RWPE2 (cell line): ENCODE measurements around the gene ZNF620.
"Not testable (repeated sequence)": the region's sequence is repeated elsewhere in the genome, so short reads cannot be mapped to it uniquely, and the experiment has no call there.

Experiments
- ATAC-seq: fragments of 200-7000 bp; cut with Tn5 transposase; 3 replicates; pipeline ENCODE4 v1.9.1; 2021; ENCODE audit warnings: low read depth
- DNase-seq: peaks from one replicate; pipeline ENCODE4 v3.0.0-alpha.2; 2020; ENCODE audit warnings: low spot score
- H3K27ac ChIP-seq: fragments of 450-650 bp; 2 replicates; pipeline ENCODE4 v1.5.1; 2017; ENCODE audit warnings: mild to moderate bottlenecking; ENCODE audit not compliant: poor library complexity, severe bottlenecking
- H3K27me3 ChIP-seq: fragments of 250-450 bp; sonication (Bioruptor Pico); 2 replicates; pipeline ENCODE4 v1.5.1; 2021; ENCODE audit warnings: mild to moderate bottlenecking, moderate library complexity; ENCODE audit not compliant: insufficient read depth, poor library complexity, severe bottlenecking
- H3K36me3 ChIP-seq: fragments of 250-450 bp; sonication (Bioruptor Pico); 2 replicates; pipeline ENCODE4 v1.5.1; 2020; ENCODE audit warnings: low read depth, mild to moderate bottlenecking, moderate library complexity
- H3K4me1 ChIP-seq: fragments of 250-450 bp; sonication (Bioruptor Pico); 2 replicates; pipeline ENCODE4 v1.5.1; 2021; ENCODE audit warnings: mild to moderate bottlenecking, moderate library complexity; ENCODE audit not compliant: insufficient read depth, poor library complexity, severe bottlenecking
- H3K4me3 ChIP-seq: fragments of 250-450 bp; sonication (Bioruptor Pico); 2 replicates; pipeline ENCODE4 v1.5.1; 2021; ENCODE audit warnings: mild to moderate bottlenecking, moderate library complexity; ENCODE audit not compliant: severe bottlenecking
- H3K9me3 ChIP-seq: fragments of 250-450 bp; sonication (Bioruptor Pico); 2 replicates; pipeline ENCODE4 v1.5.1; 2021; ENCODE audit warnings: mild to moderate bottlenecking, moderate library complexity; ENCODE audit not compliant: severe bottlenecking
- TF ChIP-seq, protein P1 (sequence below): fragments of 450-650 bp; IDR thresholded peaks from one replicate; pipeline ENCODE4 v1.5.1; 2017; ENCODE audit warnings: mild to moderate bottlenecking, moderate library complexity; ENCODE audit not compliant: poor library complexity, severe bottlenecking

Gene ZNF620

DNA sequence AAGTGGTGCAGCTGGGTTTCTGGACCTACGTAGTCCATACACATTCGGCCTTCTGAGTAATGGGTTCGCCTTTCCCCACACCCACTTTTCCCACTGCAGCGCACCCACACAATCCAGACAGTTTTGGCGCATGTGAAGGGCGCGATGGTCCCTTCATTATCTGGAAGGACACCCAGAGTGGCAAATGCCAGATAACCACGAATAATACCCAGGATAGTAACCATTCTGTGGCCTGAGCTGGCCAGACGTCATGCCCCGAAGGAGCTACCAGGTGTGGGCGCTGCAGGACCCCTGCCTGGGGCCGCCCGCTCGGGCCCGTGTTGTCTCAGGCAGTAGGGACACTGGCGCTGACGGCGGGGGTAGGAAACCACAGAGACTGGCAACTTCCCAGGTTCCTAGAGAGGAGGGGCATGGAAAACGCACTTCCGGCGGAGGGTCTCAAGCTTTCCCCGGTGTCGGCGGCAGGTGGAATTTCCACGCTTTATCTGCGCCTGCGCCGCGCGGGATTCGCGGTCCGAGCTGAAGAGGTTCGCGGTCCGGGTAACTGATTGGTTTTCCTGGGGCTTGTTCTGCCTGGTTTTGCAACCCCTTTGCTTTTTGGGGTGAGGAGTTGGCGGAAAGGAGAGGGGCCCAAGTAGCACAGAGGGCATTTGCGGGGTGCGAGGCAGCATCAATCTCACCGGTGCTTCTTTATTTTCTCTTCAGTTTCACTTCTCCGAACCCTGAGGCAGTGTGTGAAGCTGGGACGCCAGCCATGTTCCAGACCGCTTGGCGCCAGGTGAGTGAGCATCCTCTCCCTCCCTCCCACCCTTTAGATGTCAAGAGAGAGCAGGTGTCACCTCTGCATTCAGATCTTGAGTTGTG lies at the start of gene ZNF620:
ZNF620 (plus strand) TSS at position 441 of the 864 bp plus-strand sequence; CDS start at position 755, 314 bp downstream.
- peak; percentile 58 for DNase-seq
- TF ChIP-seq, protein P1, sequence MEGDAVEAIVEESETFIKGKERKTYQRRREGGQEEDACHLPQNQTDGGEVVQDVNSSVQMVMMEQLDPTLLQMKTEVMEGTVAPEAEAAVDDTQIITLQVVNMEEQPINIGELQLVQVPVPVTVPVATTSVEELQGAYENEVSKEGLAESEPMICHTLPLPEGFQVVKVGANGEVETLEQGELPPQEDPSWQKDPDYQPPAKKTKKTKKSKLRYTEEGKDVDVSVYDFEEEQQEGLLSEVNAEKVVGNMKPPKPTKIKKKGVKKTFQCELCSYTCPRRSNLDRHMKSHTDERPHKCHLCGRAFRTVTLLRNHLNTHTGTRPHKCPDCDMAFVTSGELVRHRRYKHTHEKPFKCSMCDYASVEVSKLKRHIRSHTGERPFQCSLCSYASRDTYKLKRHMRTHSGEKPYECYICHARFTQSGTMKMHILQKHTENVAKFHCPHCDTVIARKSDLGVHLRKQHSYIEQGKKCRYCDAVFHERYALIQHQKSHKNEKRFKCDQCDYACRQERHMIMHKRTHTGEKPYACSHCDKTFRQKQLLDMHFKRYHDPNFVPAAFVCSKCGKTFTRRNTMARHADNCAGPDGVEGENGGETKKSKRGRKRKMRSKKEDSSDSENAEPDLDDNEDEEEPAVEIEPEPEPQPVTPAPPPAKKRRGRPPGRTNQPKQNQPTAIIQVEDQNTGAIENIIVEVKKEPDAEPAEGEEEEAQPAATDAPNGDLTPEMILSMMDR, result peak; percentile 21
- peak within 1 kb of the TSS; percentile 33 for H3K27ac ChIP-seq
- H3K9me3 ChIP-seq, result no peaks in the 10 kb centered on the region
- peak within 1 kb of the TSS; percentile 51 for H3K4me3 ChIP-seq
- no peaks in the 10 kb centered on the region; the same call in 1 of the 2 replicates for H3K36me3 ChIP-seq
- peaks cover 18% of the 10 kb centered on the region for H3K4me1 ChIP-seq
- H3K27me3 ChIP-seq, result no peaks in the 10 kb centered on the region
- peak; percentile 51 for ATAC-seq

DNA sequence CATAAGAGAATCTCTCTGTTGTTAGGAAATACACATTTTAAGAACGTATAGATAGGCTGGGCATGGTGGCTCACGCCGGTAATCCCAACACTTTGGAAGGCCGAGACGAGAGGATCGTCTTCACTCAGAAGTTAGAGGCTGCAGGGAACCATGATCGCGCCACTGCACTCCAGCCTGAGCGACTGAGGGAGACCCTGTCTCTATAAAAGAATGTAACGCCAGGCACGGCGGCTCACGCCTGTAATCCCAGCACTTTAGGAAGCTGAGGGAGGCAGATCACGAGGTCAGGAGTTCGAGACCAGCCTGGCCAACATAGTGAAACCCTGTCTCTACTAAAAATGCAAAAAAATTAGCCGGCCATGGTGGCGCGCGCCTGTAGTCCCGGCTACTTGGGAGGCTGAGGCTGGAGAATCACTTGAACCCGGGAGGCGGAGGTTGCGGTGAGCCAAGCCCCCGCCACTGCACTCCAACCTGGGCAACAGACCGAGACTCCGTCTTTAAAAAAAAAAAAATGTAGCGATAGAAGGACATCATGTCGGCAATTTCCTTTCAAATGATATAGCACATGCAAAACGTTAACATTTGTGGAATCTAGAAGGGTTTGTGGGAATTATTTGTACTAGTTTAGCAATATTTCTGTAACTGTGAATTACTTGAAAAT lies 49.4 kb upstream of the ZNF620 start:
- H3K4me1 ChIP-seq, result peaks cover 17% of the 10 kb centered on the region
- peak overlapping the region; percentile 66 for H3K4me3 ChIP-seq
- TF ChIP-seq, protein P1, result no peak
- H3K9me3 ChIP-seq, result no peaks in the 10 kb centered on the region
- peak overlapping the region; percentile 63 for H3K27ac ChIP-seq
- H3K36me3 ChIP-seq, result peaks cover 39% of the 10 kb centered on the region
- no peak for DNase-seq
- H3K27me3 ChIP-seq, result no peaks in the 10 kb centered on the region
- no peak for ATAC-seq

DNA sequence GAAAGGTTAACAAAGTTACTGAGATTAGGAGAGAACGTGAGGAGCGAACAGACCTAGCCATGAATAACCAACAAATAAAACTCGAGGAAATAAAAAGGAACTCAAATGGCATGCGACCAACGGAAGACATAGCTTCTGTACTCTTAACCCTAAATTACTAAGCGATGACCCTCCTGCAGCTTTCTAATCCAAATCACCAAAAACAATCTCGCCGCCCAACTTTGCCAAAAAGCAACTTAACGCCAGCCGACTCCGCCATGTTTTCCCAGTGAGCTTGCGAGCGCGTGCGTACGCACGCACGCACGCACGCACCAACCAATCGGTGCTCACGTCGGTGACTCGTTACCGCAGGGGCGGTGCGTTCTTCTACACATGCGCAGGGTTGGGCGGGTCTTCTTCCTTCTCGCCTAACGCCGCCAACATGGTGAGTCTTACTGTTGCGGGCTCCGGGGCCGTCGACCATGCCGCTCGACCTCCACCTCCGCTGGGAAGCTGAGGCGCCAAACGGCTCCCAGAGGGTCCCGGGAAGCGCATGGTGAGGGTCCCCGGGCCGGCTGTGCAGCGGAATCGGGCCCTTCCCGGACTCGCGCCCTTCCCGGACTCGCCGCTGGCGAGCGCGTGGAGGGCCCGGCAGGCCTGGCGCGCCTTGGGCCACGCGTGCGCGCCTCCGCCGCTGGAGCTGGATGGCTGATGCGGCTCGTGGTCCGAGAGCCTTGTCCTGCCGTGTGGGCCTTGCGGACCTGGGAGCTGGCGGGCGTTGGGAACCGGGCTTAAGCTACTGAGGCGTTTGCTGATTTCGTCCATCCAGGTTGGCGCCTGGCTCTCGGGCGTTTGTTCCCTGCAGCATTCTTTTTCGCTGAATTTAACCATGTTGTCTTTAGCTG lies 48.7 kb upstream of the ZNF620 start, which contains the start of gene RPL14:
RPL14 (plus strand) TSS at position 400 of the 884 bp plus-strand sequence; CDS start at position 533, 133 bp downstream.
- DNase-seq, result peak; percentile 95
- Histone ChIP-seq H3K27me3 (no peaks in the 10 kb centered on the region), H3K27ac (peak within 1 kb of the TSS; percentile 63), H3K4me1 (peaks cover 13% of the 10 kb centered on the region), H3K36me3 (peaks cover 44% of the 10 kb centered on the region), H3K9me3 (no peaks in the 10 kb centered on the region), H3K4me3 (peak within 1 kb of the TSS; percentile 66)
- TF ChIP-seq, protein P1, result no peak
- peak; percentile 75 for ATAC-seq

DNA sequence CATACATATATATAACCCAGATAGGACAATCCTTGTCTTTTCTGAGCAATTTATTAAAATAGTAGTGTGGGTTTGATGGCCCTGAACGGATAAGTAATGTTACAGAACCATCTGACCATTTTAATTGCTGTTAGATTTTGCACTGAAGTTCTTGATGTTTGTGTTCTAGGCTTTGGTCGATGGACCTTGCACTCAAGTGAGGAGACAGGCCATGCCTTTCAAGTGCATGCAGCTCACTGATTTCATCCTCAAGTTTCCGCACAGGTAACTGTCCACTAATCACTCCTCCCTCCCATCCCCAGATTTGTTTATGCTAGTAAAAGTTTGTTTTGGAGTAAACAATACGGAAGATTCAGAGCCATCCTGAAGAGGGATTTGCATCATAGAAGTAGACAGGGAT lies 47.4 kb upstream of the ZNF620 start:
- Histone ChIP-seq H3K27ac (peak overlapping the region; percentile 63), H3K9me3 (no peaks in the 10 kb centered on the region), H3K27me3 (no peaks in the 10 kb centered on the region), H3K36me3 (peaks cover 57% of the 10 kb centered on the region), H3K4me3 (peak overlapping the region; percentile 66), H3K4me1 (peaks cover 12% of the 10 kb centered on the region)
- TF ChIP-seq, protein P1, result no peak
- ATAC-seq (no peak), DNase-seq (no peak)

DNA sequence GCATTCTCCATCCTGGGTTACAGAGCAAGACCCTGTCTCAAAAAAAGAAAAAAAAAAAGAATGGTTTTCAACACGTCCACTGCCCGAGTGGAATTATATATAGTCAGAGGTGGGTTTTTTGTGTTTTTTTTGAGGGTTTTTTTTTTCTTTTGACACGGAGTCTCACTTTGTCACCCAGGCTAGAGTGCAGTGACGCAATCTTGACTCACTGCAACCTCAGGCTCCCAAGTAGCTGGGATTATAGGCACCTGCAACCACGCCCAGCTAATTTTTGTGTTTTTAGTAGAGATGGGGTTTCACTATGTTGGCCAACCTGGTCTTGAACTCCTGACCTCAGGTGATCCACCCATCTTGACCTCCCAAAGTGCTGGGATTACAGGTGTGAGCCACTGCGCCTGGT lies 45.4 kb upstream of the ZNF620 start:
- H3K36me3 ChIP-seq, result peaks cover 65% of the 10 kb centered on the region
- not testable (repeated sequence) for H3K9me3 ChIP-seq, ATAC-seq, H3K4me3 ChIP-seq, H3K27me3 ChIP-seq, H3K27ac ChIP-seq, DNase-seq
- H3K4me1 ChIP-seq, result peaks cover 12% of the 10 kb centered on the region
